Measurements from ENCODE around the gene SRBD1. TPM values are rescaled to one million over a fixed set of nuclear protein-coding genes. Genes with fewer than 3 reads are reported as not detected.

Gene SRBD1
- total and polyA plus RNA-seq, 4 donors: 4.0 to 22.2 (median 10.0) TPM

- TF ChIP-seq NR2F2 (IDR thresholded peaks at IDR 0.05) (no peak), RXRA (IDR thresholded peaks at IDR 0.05) (no peak), EGR1 (IDR thresholded peaks at IDR 0.05; ENCODE audit: low read depth in 2 of 2) (no peak), HNF4A (conservative IDR thresholded peaks at IDR 0.05) (no peak), ZBTB33 (IDR thresholded peaks at IDR 0.05) (no peak), SP1 (IDR thresholded peaks at IDR 0.05) (no peak), HNF4G (IDR thresholded peaks at IDR 0.05) (no peak), REST (IDR thresholded peaks at IDR 0.05) (no peak), MAX (IDR thresholded peaks at IDR 0.05) (no peak), RAD21 (IDR thresholded peaks at IDR 0.05) (no peak), ATF3 (IDR thresholded peaks at IDR 0.05) (no peak), TAF1 (conservative IDR thresholded peaks at IDR 0.05) (no peak), JUND (IDR thresholded peaks at IDR 0.05) (no peak), FOXA1 (IDR thresholded peaks at IDR 0.05) (no peak)
- no peaks in the 10 kb centered on the region for H3K4me1 ChIP-seq (ENCODE audit: control insufficient read depth in 4 of 4, insufficient read depth in 4 of 4, low read length in 3 of 4)
- no peak overlapping the region for H3K27ac ChIP-seq (ENCODE audit: low read depth in 1 of 2, low read length in 2 of 2)
- H3K9me3 ChIP-seq (ENCODE audit: control insufficient read depth in 4 of 4, low read length in 3 of 4): no peaks in the 10 kb centered on the region
- H3K27me3 ChIP-seq (ENCODE audit: control insufficient read depth in 4 of 4, insufficient read depth in 4 of 4, low read length in 3 of 4): no peaks in the 10 kb centered on the region
- no peaks in the 10 kb centered on the region for H3K36me3 ChIP-seq (ENCODE audit: control insufficient read depth in 4 of 4, insufficient read depth in 3 of 4, low read depth in 1 of 4, low read length in 3 of 4)
- WGBS: 90% methylated on average over 5 of the region's 5 CpGs
- H3K9ac ChIP-seq (ENCODE audit: low read depth in 1 of 2, low read length in 2 of 2): no peak overlapping the region
- DNase-seq (ENCODE audit: low spot score): no peak
- H3K4me3 ChIP-seq (ENCODE audit: low read depth in 1 of 3, low read length in 3 of 3): no peak overlapping the region
Observed at GRCh38 chr2:45634223-45634622, 23.2 kb upstream of the SRBD1 start.

GRCh38 chr2:45631955-45632354 is 20.9 kb upstream of the SRBD1 start:
- H3K4me3 ChIP-seq (ENCODE audit: low read depth in 1 of 3, low read length in 3 of 3): no peak overlapping the region
- H3K27me3 ChIP-seq (ENCODE audit: control insufficient read depth in 4 of 4, insufficient read depth in 4 of 4, low read length in 3 of 4): no peaks in the 10 kb centered on the region
- 82% methylated on average over 3 of the region's 3 CpGs for WGBS
- DNase-seq (ENCODE audit: low spot score): no peak
- no peaks in the 10 kb centered on the region for H3K9me3 ChIP-seq (ENCODE audit: control insufficient read depth in 4 of 4, low read length in 3 of 4)
- H3K4me1 ChIP-seq (ENCODE audit: control insufficient read depth in 4 of 4, insufficient read depth in 4 of 4, low read length in 3 of 4): peaks cover 0 to under 1% (median 0%) of the 10 kb centered on the region in 4 donors
- H3K27ac ChIP-seq (ENCODE audit: low read depth in 1 of 2, low read length in 2 of 2): no peak overlapping the region
- H3K36me3 ChIP-seq (ENCODE audit: control insufficient read depth in 4 of 4, insufficient read depth in 3 of 4, low read depth in 1 of 4, low read length in 3 of 4): no peaks in the 10 kb centered on the region
- no peak overlapping the region for H3K9ac ChIP-seq (ENCODE audit: low read depth in 1 of 2, low read length in 2 of 2)
- TF ChIP-seq RAD21 (IDR thresholded peaks at IDR 0.05) (no peak), REST (IDR thresholded peaks at IDR 0.05) (no peak), YY1 (IDR thresholded peaks at IDR 0.05) (no peak), HNF4G (IDR thresholded peaks at IDR 0.05) (no peak), ZBTB33 (IDR thresholded peaks at IDR 0.05) (no peak), SP1 (IDR thresholded peaks at IDR 0.05) (no peak), ATF3 (IDR thresholded peaks at IDR 0.05) (no peak), GABPA (IDR thresholded peaks at IDR 0.05 in 1 of 2, conservative IDR thresholded peaks at IDR 0.05 in 1 of 2) (no peak), NR2F2 (IDR thresholded peaks at IDR 0.05) (no peak), RXRA (IDR thresholded peaks at IDR 0.05) (no peak), MAX (IDR thresholded peaks at IDR 0.05) (no peak), CTCF (IDR thresholded peaks at IDR 0.05; ENCODE audit: low read depth, low read length, missing input control) (no peak), FOXA1 (IDR thresholded peaks at IDR 0.05) (no peak), TAF1 (conservative IDR thresholded peaks at IDR 0.05) (no peak)
